Keratinocyte (primary cell): ENCODE data around the gene ADPRS. TPM values are rescaled to one million over a fixed set of nuclear protein-coding genes. Genes with fewer than 3 reads are reported as not detected.
A peak's percentile ranks its signal among the peaks of the same experiment; 100 is the strongest.

Experiments used
- DNase-seq: peaks from one replicate; pipeline ENCODE4 v3.0.0-alpha.2; 2011; ENCODE audit warnings: low read depth, missing footprints, low spot score
- FAIRE-seq: peaks from 2 replicates; lab custom pipeline; 2011; peaks lifted over from hg19 to GRCh38; lab: Jason Lieb, UNC
- H2AFZ ChIP-seq: 2 replicates; pipeline ENCODE4 v1.6.0; 2012; ENCODE audit warnings: low read length, control low read depth, inconsistent platforms; ENCODE audit not compliant: control insufficient read depth
- H3K27ac ChIP-seq: 2 replicates; pipeline ENCODE4 v1.5.1; 2011; ENCODE audit warnings: low read length; ENCODE audit not compliant: control insufficient read depth, insufficient read depth
- H3K27me3 ChIP-seq: 3 replicates; pipeline ENCODE4 v1.6.0; 2011; ENCODE audit warnings: low read length; ENCODE audit not compliant: control insufficient read depth, insufficient read depth; ENCODE audit errors: extremely low read depth
- H3K36me3 ChIP-seq, 2 experiments: 2 replicates in 1 of 2; 3 replicates in 1 of 2; pipeline ENCODE4 v1.5.1; 2011; ENCODE audit warnings: low read length in 2 of 2, mild to moderate bottlenecking in 1 of 2; ENCODE audit not compliant: control insufficient read depth in 2 of 2, insufficient read depth in 2 of 2; ENCODE audit errors: extremely low read depth in 1 of 2
- H3K4me1 ChIP-seq: 3 replicates; pipeline ENCODE4 v1.5.1; 2011; ENCODE audit warnings: low read length; ENCODE audit not compliant: control insufficient read depth, insufficient read depth; ENCODE audit errors: extremely low read depth
- H3K4me2 ChIP-seq: 3 replicates; pipeline ENCODE4 v1.6.0; 2011; ENCODE audit warnings: low read depth, low read length; ENCODE audit not compliant: control insufficient read depth, insufficient read depth; ENCODE audit errors: extremely low read depth
- H3K4me3 ChIP-seq, 3 experiments: fragments of 200-600 bp in 1 of 3; sonication (generic) in 1 of 3; 2 replicates in 2 of 3; 3 replicates in 1 of 3; pipeline ENCODE4 v1.5.1; 2011 to 2016; ENCODE audit warnings: low read length in 3 of 3, mild to moderate bottlenecking in 3 of 3, control low read depth in 2 of 3, inconsistent platforms in 1 of 3, low read depth in 1 of 3, mixed read lengths in 1 of 3, mixed run types in 1 of 3, moderate library complexity in 1 of 3; ENCODE audit not compliant: control insufficient read depth in 2 of 3, insufficient read depth in 2 of 3; ENCODE audit errors: extremely low read depth in 1 of 3
- H3K79me2 ChIP-seq: 2 replicates; pipeline ENCODE4 v1.6.0; 2012; ENCODE audit warnings: low read length; ENCODE audit not compliant: control insufficient read depth, insufficient read depth
- H3K9ac ChIP-seq: 3 replicates; pipeline ENCODE4 v1.6.0; 2011; ENCODE audit warnings: low read length; ENCODE audit not compliant: control insufficient read depth, insufficient read depth; ENCODE audit errors: extremely low read depth
- H3K9me1 ChIP-seq: 3 replicates; pipeline ENCODE4 v1.6.0; 2011; ENCODE audit warnings: low read length; ENCODE audit not compliant: control insufficient read depth, insufficient read depth; ENCODE audit errors: extremely low read depth
- H3K9me3 ChIP-seq: 2 replicates; pipeline ENCODE4 v1.5.1; 2012; ENCODE audit warnings: low read depth, low read length; ENCODE audit not compliant: control insufficient read depth
- H4K20me1 ChIP-seq: 3 replicates; pipeline ENCODE4 v1.6.0; 2011; ENCODE audit warnings: low read length; ENCODE audit not compliant: control insufficient read depth, insufficient read depth; ENCODE audit errors: extremely low read depth
- CTCF ChIP-seq, 3 experiments: IDR thresholded peaks in 1 of 3; conservative IDR thresholded peaks in 1 of 3; optimal IDR thresholded peaks in 1 of 3; 2 replicates in 2 of 3; 3 replicates in 1 of 3; pipeline versions ENCODE3 to v1.5.1; 2011; ENCODE audit warnings: low read length in 3 of 3, mild to moderate bottlenecking in 3 of 3, moderate library complexity in 2 of 3, control low read depth in 1 of 3, inconsistent platforms in 1 of 3; ENCODE audit not compliant: insufficient read depth in 2 of 3; ENCODE audit errors: extremely low read depth in 1 of 3
- EZH2 ChIP-seq: IDR thresholded peaks from one replicate; pipeline ENCODE4 v1.6.1; 2012; ENCODE audit warnings: inconsistent platforms, mild to moderate bottlenecking, low read length, moderate library complexity
- dilution Hi-C: fragments of 300-500 bp; cut with MboI; formaldehyde crosslinking; loops from one replicate; pipeline ENCODE4 v1.7.0; 2020; ENCODE audit warnings: low sequenced_read_pairs; ENCODE audit not compliant: extremely low pct_ligation_motif_present
- polyA plus RNA-seq, 5 experiments: library from polyadenylated mRNA; depleted of rRNA in 3 of 5; stranded (reverse) in 3 of 5; stranded (forward) in 1 of 5; unstranded in 1 of 5; fragments of >200 nt; gene quantifications; 1 replicate in 1 of 5; 2 replicates in 3 of 5; 3 replicates in 1 of 5; pipeline versions ENCODE4 v1.2.1 to v1.2.3, GENCODE V29; 2011 to 2012; ENCODE audit warnings: missing spikeins in 2 of 5, low read depth in 1 of 5, low replicate concordance in 1 of 5

The ADPRS gene
- polyA plus RNA-seq, 1 donor (not counting 4 experiments of a cell fraction or from before 2014, with no cell fraction given), result 33.1 TPM

DNA sequence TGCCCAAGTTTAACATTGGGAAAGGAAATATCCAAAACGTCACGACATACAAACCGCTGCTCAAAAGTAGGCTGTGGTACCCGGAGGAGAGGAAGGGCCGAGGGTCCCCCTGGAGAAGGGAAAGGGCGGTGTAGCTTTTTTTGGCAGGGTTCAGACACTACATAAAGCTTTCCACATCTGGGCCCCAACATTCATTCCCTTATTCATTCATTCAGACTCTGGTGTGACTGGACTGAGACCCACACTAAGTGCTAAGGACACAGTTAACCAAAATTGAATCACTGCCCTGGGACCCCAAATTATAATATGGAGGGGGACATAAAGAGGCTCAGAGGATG is 46.6 kb downstream of the ADPRS start:
- Histone ChIP-seq H3K36me3 (peaks cover 11 to 31% of the 10 kb centered on the region in 2 experiments), H3K9ac (peak overlapping the region; percentile 77), H2AFZ (peak overlapping the region; percentile 3), H4K20me1 (peaks cover under 1% of the 10 kb centered on the region), H3K27me3 (no peaks in the 10 kb centered on the region), H3K4me3 (peak overlapping the region in 1 of 3 experiments; percentile 30), H3K27ac (peak overlapping the region; percentile 98), H3K9me3 (no peaks in the 10 kb centered on the region), H3K9me1 (peaks cover under 1% of the 10 kb centered on the region), H3K4me2 (peak overlapping the region; percentile 76), H3K79me2 (peaks cover 14% of the 10 kb centered on the region), H3K4me1 (peaks cover 43% of the 10 kb centered on the region)
- FAIRE-seq (no peak), DNase-seq (no peak)
- dilution Hi-C loops, result no loop called here
- no peak for TF ChIP-seq EZH2

DNA sequence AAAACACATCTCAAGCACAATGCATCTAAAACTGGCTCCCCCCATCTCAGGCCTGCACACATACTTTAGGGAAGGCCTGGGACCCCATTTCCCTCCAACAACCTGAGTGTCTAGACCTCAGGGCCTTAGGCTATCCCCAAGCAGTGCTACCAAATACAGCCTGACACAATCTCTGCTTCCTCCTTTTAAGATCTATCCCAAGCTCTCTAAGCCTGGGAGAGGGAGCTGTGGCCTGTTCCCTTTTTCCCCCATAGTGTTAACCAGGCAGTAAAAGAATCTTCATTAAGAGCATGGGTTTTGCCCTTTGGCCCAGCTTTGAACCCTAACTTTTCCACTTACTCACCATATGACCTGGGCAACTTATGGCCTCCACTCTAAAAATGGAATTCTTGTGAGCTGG is 47.1 kb downstream of the ADPRS start:
- no peak overlapping the region for H3K4me2 ChIP-seq
- FAIRE-seq (no peak), DNase-seq (no peak)
- peaks cover 48% of the 10 kb centered on the region for H3K4me1 ChIP-seq
- no peaks in the 10 kb centered on the region for H3K27me3 ChIP-seq
- no peaks in the 10 kb centered on the region for H3K9me3 ChIP-seq
- no peak overlapping the region for H2AFZ ChIP-seq
- peak overlapping the region; percentile 98 for H3K27ac ChIP-seq
- H3K9me1 ChIP-seq, result peaks cover 3% of the 10 kb centered on the region
- no peak overlapping the region for H3K9ac ChIP-seq
- dilution Hi-C loops, result no loop called here
- TF ChIP-seq EZH2 (no peak), CTCF (optimal IDR thresholded peaks at IDR 0.05 in 1 of 3, IDR thresholded peaks at IDR 0.05 in 1 of 3, conservative IDR thresholded peaks at IDR 0.05 in 1 of 3; ENCODE audit: extremely low read depth in 1 of 3, insufficient read depth in 2 of 3, low read length in 3 of 3) (no peak)
- H3K36me3 ChIP-seq, result peaks cover 11 to 35% of the 10 kb centered on the region in 2 experiments
- peaks cover 3% of the 10 kb centered on the region for H4K20me1 ChIP-seq
- peaks cover 17% of the 10 kb centered on the region for H3K79me2 ChIP-seq
- H3K4me3 ChIP-seq, result no peak overlapping the region

- Histone ChIP-seq H3K9me1 (peaks cover 3% of the 10 kb centered on the region), H3K4me2 (no peak overlapping the region), H3K4me3 (no peak overlapping the region), H2AFZ (no peak overlapping the region), H3K36me3 (peaks cover 11 to 35% of the 10 kb centered on the region in 2 experiments), H4K20me1 (peaks cover 3% of the 10 kb centered on the region), H3K79me2 (peaks cover 23% of the 10 kb centered on the region), H3K9me3 (no peaks in the 10 kb centered on the region), H3K4me1 (peaks cover 52% of the 10 kb centered on the region), H3K27ac (peak overlapping the region; percentile 98), H3K27me3 (no peaks in the 10 kb centered on the region), H3K9ac (no peak overlapping the region)
- FAIRE-seq, result peak; percentile 88
- TF ChIP-seq CTCF (optimal IDR thresholded peaks at IDR 0.05 in 1 of 3, IDR thresholded peaks at IDR 0.05 in 1 of 3, conservative IDR thresholded peaks at IDR 0.05 in 1 of 3; ENCODE audit: extremely low read depth in 1 of 3, insufficient read depth in 2 of 3, low read length in 3 of 3) (no peak), EZH2 (no peak)
- no peak for DNase-seq
- dilution Hi-C loops, result no loop called here
Measured at GRCh38 chr1:36136535-36136934, 47.8 kb downstream of the ADPRS start.
